HepG2 (cell line): ENCODE data around the gene ID4. TPM values are rescaled to one million over a fixed set of nuclear protein-coding genes. Genes with fewer than 3 reads are reported as not detected.

ENCODE experiments used
- KAT7 ChIP-seq: IDR thresholded peaks from 2 replicates; pipeline ENCODE4 v1.6.1; 2018; ENCODE audit warnings: borderline replicate concordance, missing compliant biosample characterization
- NR2F1 ChIP-seq, 2 experiments: fragments of 450-650 bp in 1 of 2; formaldehyde crosslinking in 1 of 2; IDR thresholded peaks; 2 replicates each; pipeline versions ENCODE4 v1.5.0 to v1.6.1; 2016 to 2020; ENCODE audit warnings: mild to moderate bottlenecking in 1 of 2, missing compliant biosample characterization in 1 of 2, missing genetic modification reagents in 1 of 2, moderate library complexity in 1 of 2
- PHB2 ChIP-seq: fragments of 450-650 bp; IDR thresholded peaks from 2 replicates; pipeline ENCODE4 v1.6.1; 2018; ENCODE audit not compliant: partially characterized antibody
- PHF8 ChIP-seq: sonication (generic); formaldehyde crosslinking; IDR thresholded peaks from 2 replicates; pipeline ENCODE4 v1.5.0; 2020; ENCODE audit warnings: missing genetic modification reagents
- RBM22 ChIP-seq: fragments of 200-400 bp; formaldehyde crosslinking; optimal IDR thresholded peaks from 2 replicates; pipeline ENCODE3; 2017; ENCODE audit warnings: mild to moderate bottlenecking, low read length, moderate library complexity
- SOX13 ChIP-seq, 3 experiments: fragments of 450-650 bp in 1 of 3; sonication (generic) in 1 of 3; formaldehyde crosslinking in 1 of 3; IDR thresholded peaks in 2 of 3; conservative IDR thresholded peaks in 1 of 3; 2 replicates each; pipeline versions ENCODE4 v1.5.0 to v1.6.1; 2016 to 2020; ENCODE audit warnings: antibody characterized with exemption in 1 of 3, mild to moderate bottlenecking in 1 of 3, missing compliant biosample characterization in 1 of 3, missing genetic modification reagents in 1 of 3, moderate library complexity in 1 of 3
- TCF7 ChIP-seq: sonication (generic); IDR thresholded peaks from 2 replicates; pipeline ENCODE4 v1.6.1; 2016; ENCODE audit warnings: antibody characterized with exemption, low read depth
- ZFP36L2 ChIP-seq: sonication (generic); formaldehyde crosslinking; IDR thresholded peaks from 2 replicates; pipeline ENCODE4 v1.4.0; 2020; ENCODE audit warnings: missing genetic modification reagents
- ZNF781 ChIP-seq: sonication (generic); formaldehyde crosslinking; IDR thresholded peaks from 2 replicates; pipeline ENCODE4 v1.5.1; 2020; ENCODE audit warnings: borderline replicate concordance, mild to moderate bottlenecking, missing genetic modification reagents; ENCODE audit errors: not compliant biosample characterization
- polyA plus RNA-seq, 8 experiments: library from polyadenylated mRNA; depleted of rRNA in 3 of 8; stranded (reverse) in 7 of 8; unstranded in 1 of 8; fragments of >200 nt; fragmentation: Illumina TruSeq in 4 of 8; extraction: Trizol in 4 of 8; gene quantifications; 2 replicates each; pipeline versions ENCODE4 v1.2.1 to v1.2.3, GENCODE V29; 2011 to 2016; ENCODE audit warnings: low read depth in 4 of 8, missing spikeins in 1 of 8, mixed read lengths in 1 of 8; ENCODE audit not compliant: insufficient read depth in 1 of 8
- total RNA-seq, 5 experiments: library from RNA; depleted of rRNA; stranded (reverse); fragments of >200 nt; fragmentation: Illumina TruSeq; extraction: Trizol; gene quantifications; 2 replicates each; pipeline ENCODE4 v1.2.3, GENCODE V29; 2016; ENCODE audit warnings: low read depth in 1 of 5
- TF ChIP-seq, protein P1 (sequence below): sonication (generic); formaldehyde crosslinking; IDR thresholded peaks from 2 replicates; pipeline ENCODE4 v1.8.1; 2023; ENCODE audit warnings: mild to moderate bottlenecking, missing genetic modification reagents
- TF ChIP-seq, protein P2 (sequence below): sonication (generic); formaldehyde crosslinking; IDR thresholded peaks from 2 replicates; pipeline ENCODE4 v1.4.0; 2020; ENCODE audit warnings: mild to moderate bottlenecking, missing genetic modification reagents
- TF ChIP-seq, protein P3 (sequence below): sonication (generic); formaldehyde crosslinking; IDR thresholded peaks from 2 replicates; pipeline ENCODE4 v1.4.0; 2020; ENCODE audit warnings: missing genetic modification reagents

Gene ID4
- total and polyA plus RNA-seq, 2 of the 13 experiments (the other 11 are each of a cell fraction or from before 2014, with no cell fraction given): 0.20 to 0.44 TPM

DNA sequence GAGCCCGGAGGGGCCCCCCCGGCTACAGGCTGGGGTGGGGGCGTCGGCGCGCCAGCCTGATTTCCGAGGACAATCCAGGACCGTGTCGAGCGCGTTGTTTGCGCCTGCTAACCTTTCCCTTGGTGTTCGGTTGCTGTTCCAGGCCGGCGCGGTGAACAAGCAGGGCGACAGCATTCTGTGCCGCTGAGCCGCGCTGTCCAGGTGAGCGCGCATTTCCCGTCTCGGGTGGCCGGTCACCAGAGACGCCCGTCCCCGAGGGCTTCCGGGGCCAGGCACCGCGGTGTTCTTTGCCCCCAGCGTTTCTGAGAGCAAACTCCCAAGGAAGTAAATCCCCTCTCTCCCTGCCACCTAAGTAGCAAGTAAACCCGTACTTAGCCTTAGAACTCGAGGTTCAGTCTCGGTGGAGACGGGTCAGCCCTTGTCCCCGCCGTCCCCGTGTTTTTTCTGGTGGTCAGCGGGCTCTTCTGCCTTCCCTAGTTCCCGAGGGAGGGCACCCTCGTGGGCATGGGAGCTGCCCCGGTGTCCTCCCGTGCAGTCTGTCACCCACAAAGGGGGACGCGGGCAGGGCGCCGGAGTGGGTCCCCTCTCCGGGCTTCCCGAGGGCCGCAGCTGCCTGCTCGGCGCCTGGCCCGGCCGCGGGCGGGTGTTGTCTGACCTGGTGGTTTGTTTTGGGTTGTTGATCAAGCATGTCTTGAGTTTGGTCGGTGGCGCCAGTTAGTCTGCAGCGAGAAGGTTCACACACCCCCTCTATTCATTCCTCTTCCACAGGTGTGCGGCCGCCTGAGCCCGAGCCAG lies 1.5 kb downstream of the ID4 start (continued):
- TF ChIP-seq, protein P1, sequence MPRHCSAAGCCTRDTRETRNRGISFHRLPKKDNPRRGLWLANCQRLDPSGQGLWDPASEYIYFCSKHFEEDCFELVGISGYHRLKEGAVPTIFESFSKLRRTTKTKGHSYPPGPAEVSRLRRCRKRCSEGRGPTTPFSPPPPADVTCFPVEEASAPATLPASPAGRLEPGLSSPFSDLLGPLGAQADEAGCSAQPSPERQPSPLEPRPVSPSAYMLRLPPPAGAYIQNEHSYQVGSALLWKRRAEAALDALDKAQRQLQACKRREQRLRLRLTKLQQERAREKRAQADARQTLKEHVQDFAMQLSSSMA (CRISPR knock-in tag): no peak
- TF ChIP-seq SOX13 (IDR thresholded peaks at IDR 0.05) (no peak), SOX13 (CRISPR knock-in tag; conservative IDR thresholded peaks at IDR 0.05 in 1 of 2, IDR thresholded peaks at IDR 0.05 in 1 of 2) (peak in 1 of 2 experiments; percentile 25; a peak in 2 of 4 replicates), TCF7 (no peak), RBM22 (no peak), PHB2 (no peak), ZNF781 (CRISPR knock-in tag) (peak; percentile 25), KAT7 (CRISPR knock-in tag) (peak; percentile 23), ZFP36L2 (CRISPR knock-in tag) (no peak), PHF8 (CRISPR knock-in tag) (peak; percentile 65), NR2F1 (CRISPR knock-in tag; IDR thresholded peaks at IDR 0.05) (no peak)
- TF ChIP-seq, protein P2, sequence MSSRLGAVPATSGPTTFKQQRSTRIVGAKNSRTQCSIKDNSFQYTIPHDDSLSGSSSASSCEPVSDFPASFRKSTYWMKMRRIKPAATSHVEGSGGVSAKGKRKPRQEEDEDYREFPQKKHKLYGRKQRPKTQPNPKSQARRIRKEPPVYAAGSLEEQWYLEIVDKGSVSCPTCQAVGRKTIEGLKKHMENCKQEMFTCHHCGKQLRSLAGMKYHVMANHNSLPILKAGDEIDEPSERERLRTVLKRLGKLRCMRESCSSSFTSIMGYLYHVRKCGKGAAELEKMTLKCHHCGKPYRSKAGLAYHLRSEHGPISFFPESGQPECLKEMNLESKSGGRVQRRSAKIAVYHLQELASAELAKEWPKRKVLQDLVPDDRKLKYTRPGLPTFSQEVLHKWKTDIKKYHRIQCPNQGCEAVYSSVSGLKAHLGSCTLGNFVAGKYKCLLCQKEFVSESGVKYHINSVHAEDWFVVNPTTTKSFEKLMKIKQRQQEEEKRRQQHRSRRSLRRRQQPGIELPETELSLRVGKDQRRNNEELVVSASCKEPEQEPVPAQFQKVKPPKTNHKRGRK (CRISPR knock-in tag): no peak
- TF ChIP-seq, protein P3, sequence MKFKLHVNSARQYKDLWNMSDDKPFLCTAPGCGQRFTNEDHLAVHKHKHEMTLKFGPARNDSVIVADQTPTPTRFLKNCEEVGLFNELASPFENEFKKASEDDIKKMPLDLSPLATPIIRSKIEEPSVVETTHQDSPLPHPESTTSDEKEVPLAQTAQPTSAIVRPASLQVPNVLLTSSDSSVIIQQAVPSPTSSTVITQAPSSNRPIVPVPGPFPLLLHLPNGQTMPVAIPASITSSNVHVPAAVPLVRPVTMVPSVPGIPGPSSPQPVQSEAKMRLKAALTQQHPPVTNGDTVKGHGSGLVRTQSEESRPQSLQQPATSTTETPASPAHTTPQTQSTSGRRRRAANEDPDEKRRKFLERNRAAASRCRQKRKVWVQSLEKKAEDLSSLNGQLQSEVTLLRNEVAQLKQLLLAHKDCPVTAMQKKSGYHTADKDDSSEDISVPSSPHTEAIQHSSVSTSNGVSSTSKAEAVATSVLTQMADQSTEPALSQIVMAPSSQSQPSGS: no peak
